BJ (cell line): Measurements from ENCODE around the gene SOX15. TPM values are rescaled to one million over a fixed set of nuclear protein-coding genes. Genes with fewer than 3 reads are reported as not detected.
"Not testable (repeated sequence)": the region's sequence is repeated elsewhere in the genome, so short reads cannot be mapped to it uniquely, and the experiment has no call there.

Experiments used
- CTCF ChIA-PET: fragments of 350-600 bp; formaldehyde crosslinking; extraction: SDS; loops from one replicate; lab custom pipeline; 2021; ENCODE audit warnings: antibody characterized with exemption, inconsistent platforms; lab: Yijun Ruan, JAX
- POLR2A ChIA-PET: fragments of 300-600 bp; sonication (Branson Sonifier 250); formaldehyde crosslinking; extraction: SDS; loops from one replicate; lab custom pipeline; 2021; ENCODE audit warnings: antibody characterized with exemption; lab: Charles Lee
- DNase-seq: peaks from one replicate; pipeline ENCODE4 v3.0.0-alpha.2; 2011; ENCODE audit warnings: low read depth
- H3K27me3 ChIP-seq: 2 replicates; pipeline ENCODE4 v1.6.0; 2011; ENCODE audit warnings: low read length; ENCODE audit not compliant: control insufficient read depth, insufficient read depth
- H3K36me3 ChIP-seq: 2 replicates; pipeline ENCODE4 v1.5.1; 2011; ENCODE audit warnings: low read length; ENCODE audit not compliant: control insufficient read depth, insufficient read depth
- H3K4me3 ChIP-seq: 2 replicates; pipeline ENCODE4 v1.5.1; 2011; ENCODE audit warnings: low read depth, mild to moderate bottlenecking, control low read depth, low read length
- CTCF ChIP-seq: IDR thresholded peaks from 2 replicates; pipeline ENCODE4 v1.5.1; 2011; ENCODE audit warnings: low read depth, mild to moderate bottlenecking, control low read depth, inconsistent platforms, low read length, moderate library complexity; ENCODE audit not compliant: insufficient read depth
- polyA plus RNA-seq: library from polyadenylated mRNA; depleted of rRNA; stranded (reverse); fragments of >200 nt; gene quantifications from 2 replicates; pipeline ENCODE4 v1.2.3, GENCODE V29; 2011

SOX15 gene
- polyA plus RNA-seq, 1 experiment = 0.34 TPM

- DNase-seq = no peak
- ChIA-PET POLR2A (no interaction called here), CTCF (interaction anchor here (0.9 to 1.5 kb wide), 5 partner anchors 18 to 76 kb away, joined by 4 to 7 read pairs (median 5); partner anchors contain the start of genes SOX15, TP53 and WRAP53)
- Histone ChIP-seq H3K27me3 (no peaks in the 10 kb centered on the region), H3K36me3 (peaks cover 5% of the 10 kb centered on the region), H3K4me3 (no peak overlapping the region)
- TF ChIP-seq CTCF = no peak
Observed at GRCh38 chr17:7611635-7612293, 21.9 kb upstream of the SOX15 start.

- H3K36me3 ChIP-seq = peaks cover 5% of the 10 kb centered on the region
- no peaks in the 10 kb centered on the region for H3K27me3 ChIP-seq
- H3K4me3 ChIP-seq = no peak overlapping the region
- ChIA-PET POLR2A (no interaction called here), CTCF (interaction anchor here (1.0 to 1.5 kb wide), 3 partner anchors 22 to 77 kb away, joined by 3 to 5 read pairs (median 4); partner anchors contain the start of gene TP53)
- TF ChIP-seq CTCF = no peak
- no peak for DNase-seq
Observed at GRCh38 chr17:7610641-7611040, 20.7 kb upstream of the SOX15 start.

GRCh38 chr17:7606280-7606679, 16.4 kb upstream of the SOX15 start:
- no peak overlapping the region for H3K4me3 ChIP-seq
- TF ChIP-seq CTCF = no peak
- POLR2A ChIA-PET = no interaction called here
- DNase-seq = no peak
- no peaks in the 10 kb centered on the region for H3K27me3 ChIP-seq
- H3K36me3 ChIP-seq = peaks cover 16% of the 10 kb centered on the region
- CTCF ChIA-PET = interaction anchor here (3.5 kb wide), 1 partner anchor 16 kb away, joined by 11 read pairs; the partner anchor contains the start of gene SOX15

- H3K4me3 ChIP-seq, POLR2A ChIA-PET, DNase-seq, CTCF ChIA-PET, H3K27me3 ChIP-seq: not testable (repeated sequence)
- peaks cover 30% of the 10 kb centered on the region for H3K36me3 ChIP-seq
Observed at GRCh38 chr17:7597561-7597960, 7.7 kb upstream of the SOX15 start.

GRCh38 chr17:7593296-7593695, 3.4 kb upstream of the SOX15 start:
- POLR2A ChIA-PET = no interaction called here
- no peak for TF ChIP-seq CTCF
- CTCF ChIA-PET = interaction anchor here (1.4 to 1.7 kb wide), 2 partner anchors 10 to 19 kb away, joined by 4 to 7 read pairs; partner anchors contain the start of gene MPDU1
- Histone ChIP-seq H3K27me3 (no peaks in the 10 kb centered on the region), H3K4me3 (no peak overlapping the region), H3K36me3 (peaks cover 21% of the 10 kb centered on the region)
- no peak for DNase-seq
